ENCODE measurements around the gene DNLZ.
"Not testable (repeated sequence)": the region's sequence is repeated elsewhere in the genome, so short reads cannot be mapped to it uniquely, and the experiment has no call there.

DNLZ gene

GRCh38 chr9:136363106-136363948 lies at the start of gene DNLZ:
TSS of gene DNLZ (minus strand) at chr9:136363744. CDS start at chr9:136363714, 30 bp downstream.
- peak; percentile 63 for DNase-seq (ENCODE audit: low read depth, low spot score)

DNA sequence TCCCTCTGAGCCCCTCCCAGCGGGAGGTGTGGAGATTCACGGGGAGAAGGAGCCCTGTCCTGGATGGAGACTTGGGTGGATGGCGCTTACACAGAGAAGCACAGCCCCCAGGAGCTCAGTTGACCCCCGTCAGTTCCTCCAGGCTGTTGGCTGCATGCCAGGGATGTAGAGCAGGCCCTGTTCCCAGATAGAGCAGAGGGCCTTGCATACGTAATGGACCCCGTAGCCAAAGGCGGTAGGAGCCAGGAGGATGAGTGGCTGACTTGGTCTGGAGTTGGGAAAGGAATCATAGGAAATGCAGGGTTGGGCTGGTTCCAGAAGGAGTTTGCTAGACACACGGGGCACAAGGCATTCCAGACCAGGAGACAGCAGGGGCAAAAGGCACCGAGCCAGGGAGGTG lies 49.4 kb upstream of the DNLZ start:
- DNase-seq (ENCODE audit: low read depth, low spot score), result no peak

DNA sequence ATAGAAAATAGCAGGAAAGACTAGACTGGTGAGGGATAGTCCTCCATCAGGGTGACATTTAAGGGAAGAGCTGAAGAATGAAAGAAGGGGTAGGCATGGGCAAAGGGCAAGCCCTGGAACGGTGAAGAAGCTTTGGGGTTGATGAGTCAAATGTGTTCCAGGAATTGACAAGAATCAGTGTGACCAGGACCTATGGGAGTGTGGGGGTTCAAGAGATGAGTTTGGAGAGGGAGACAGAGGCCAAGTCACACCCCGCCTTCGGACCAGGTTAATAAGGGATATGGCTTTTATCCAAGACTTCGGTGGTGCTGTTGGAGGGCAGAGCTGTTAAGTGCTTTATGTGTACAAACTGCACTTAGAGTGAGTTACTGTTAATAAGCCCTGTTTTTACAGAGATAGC lies 47.8 kb upstream of the DNLZ start:
- no peak for DNase-seq (ENCODE audit: low read depth, low spot score)

DNA sequence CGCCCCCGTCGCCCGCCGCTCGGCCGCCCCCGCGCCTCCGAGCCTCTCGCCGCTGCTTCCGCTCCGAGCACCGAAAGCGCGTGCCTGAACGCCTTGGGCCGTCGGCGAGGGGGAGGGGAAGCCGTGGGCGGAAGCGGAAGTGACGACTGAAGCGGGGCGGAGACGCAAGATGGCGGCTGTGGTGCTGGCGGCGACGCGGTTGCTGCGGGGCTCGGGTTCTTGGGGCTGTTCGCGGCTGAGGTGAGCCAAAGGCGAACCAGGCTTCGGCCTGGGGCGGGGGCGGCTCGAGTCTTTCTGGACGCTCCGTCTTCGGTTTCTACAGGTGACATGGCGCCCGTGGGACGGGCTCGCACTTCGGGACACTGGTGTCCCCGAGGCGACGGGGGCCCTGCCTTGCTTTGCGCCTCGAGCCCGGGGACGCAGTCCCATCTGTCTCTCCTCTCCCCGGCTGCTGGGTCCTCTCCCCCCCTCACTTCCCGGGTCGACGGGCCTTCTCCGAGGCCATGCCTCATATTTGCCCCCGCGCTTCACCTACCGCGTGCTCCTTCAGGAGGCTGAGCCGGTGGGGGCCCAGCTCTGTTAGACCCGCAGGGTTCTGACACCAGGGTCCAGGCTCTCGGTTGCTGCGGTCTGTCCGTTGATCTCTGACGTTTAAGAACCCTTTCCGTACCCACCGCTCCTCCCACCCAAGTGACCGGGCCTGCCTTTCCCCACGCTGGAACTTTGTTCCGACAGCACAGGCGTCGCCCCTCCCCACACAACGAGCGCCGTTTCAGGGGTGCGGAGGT lies 47.1 kb upstream of the DNLZ start, which contains the start of the genes ENTR1 and PMPCA:
Gene ENTR1 (minus strand): TSS at position 115 of the 788 bp plus-strand sequence. CDS start 217 bp downstream, outside the sequence.
Gene PMPCA (plus strand): TSS at position 159 of the 788 bp plus-strand sequence. CDS start 11 bp downstream, at position 170.
- peak; percentile 33 for DNase-seq (ENCODE audit: low read depth, low spot score)

DNA sequence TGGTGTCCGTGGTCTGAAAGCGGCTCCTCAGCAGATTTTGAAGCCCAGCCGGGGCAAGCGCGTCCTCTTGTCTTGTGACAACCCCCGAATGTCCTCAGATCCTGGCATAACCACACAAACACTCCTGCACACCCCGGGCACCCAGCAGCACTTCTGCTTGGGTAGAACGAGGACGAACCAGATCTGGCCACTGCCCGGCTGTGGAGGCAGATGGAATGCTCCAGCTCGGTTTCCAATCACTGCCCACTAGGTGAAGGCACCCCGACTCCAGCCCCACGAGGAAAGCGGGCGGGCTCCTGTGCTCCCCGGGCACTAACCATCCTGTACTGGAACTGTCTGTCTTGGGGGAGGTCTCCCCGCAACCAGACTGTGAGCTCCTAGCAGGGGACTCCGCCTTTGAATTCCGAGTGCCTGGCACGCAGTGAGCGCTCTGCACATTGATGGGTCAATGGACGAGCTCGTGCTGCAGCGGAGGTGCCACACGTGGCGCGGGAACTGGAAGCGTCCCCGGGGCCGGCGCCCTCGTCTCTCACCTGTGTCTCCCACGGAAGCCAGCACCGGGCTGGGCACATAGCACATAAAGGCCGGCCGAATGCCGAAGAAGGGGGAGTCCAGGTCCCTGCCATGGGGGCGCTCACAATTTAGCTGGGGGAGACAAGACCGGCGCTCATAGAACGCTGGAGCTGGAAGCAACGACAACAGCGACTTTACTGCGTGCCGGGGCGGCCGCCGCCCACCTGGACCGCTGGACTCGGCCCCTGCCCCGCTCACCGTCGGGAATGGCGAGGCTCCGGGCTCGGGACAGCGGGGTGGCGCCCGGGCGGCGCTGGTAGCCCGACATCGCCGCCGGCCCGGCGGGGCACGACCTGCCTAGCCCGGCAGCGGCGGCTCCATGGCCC lies 46.3 kb upstream of the DNLZ start:
- no peak for DNase-seq (ENCODE audit: low read depth, low spot score)

GRCh38 chr9:136407911-136408310 lies 44.4 kb upstream of the DNLZ start:
- DNase-seq (ENCODE audit: low read depth, low spot score), result no peak

DNA sequence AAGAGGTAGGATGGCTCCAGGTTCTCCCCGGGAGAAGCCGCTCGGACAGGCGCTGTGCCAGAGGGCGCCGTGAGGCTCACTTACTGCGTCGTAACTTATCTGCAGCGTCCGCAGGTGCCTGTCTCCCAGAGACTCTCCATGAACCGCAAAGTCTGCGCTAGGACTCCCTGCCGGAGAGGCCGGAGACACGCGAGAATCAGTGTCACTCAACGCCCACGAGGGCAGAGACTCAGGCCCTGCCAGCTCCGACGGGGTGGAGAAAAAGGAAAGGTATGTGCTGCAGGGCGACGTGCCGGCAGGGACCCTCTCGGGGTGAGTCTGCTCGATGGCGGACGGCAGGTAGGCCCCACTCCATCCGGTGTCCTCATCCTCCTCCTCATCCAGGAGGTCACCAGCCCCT lies 43.5 kb upstream of the DNLZ start:
- DNase-seq (ENCODE audit: low read depth, low spot score), result not testable (repeated sequence)

DNA sequence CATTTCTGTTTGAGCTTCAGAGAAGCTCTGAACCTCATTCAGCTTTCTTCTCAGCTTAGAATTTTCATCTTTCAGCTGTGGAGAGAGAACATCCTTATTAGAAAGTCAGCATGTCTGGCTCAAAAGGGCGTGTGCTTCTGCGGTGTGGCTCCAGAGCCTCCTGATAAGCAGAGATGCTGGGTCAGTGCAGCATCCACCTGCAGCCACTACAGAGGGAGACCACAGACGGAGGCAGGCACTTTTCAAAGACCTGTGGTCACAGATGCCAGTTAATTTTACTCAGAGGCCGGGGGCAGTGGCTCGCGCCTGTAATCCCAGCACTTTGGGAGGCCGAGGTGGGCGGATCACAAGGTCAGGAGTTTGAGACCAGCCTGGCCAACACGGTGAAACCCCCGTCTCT lies 42.4 kb upstream of the DNLZ start:
- DNase-seq (ENCODE audit: low read depth, low spot score), result not testable (repeated sequence)

DNA sequence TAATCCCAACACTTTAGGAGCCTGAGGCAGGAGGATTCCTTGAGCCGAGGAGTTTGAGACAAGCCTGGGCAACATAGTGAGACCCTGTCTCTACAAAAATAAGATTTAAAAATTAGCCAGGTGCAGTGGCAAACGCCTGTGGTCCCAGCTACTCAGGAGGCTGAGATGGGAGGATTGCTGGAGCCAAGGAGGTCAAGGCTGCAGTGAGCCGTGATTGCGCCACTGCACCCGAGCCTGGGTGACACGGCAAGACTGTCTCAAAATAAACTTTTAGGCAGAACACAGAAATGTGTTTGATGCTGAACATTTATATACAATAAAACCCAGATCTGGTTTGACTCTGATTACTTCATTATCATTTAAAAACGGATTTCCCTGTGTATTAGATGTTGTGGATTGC lies 41.9 kb upstream of the DNLZ start:
- no peak for DNase-seq (ENCODE audit: low read depth, low spot score)

DNA sequence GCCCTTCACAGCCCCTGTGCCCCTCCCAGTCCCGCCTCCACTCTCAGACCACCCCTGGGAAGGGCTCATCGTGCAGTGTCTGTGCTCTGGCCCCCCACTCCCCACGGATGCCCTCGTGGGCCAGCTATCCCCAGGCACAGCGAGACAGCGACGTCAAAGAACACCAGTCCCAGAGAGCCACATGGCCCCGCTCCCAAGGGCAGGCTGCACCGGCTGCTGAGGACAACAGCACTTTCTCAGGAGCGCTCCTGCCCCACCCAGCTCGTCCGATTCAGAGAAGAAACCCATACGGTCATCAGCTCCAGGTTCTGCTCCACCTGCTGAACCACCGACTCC lies 41.2 kb upstream of the DNLZ start:
- no peak for DNase-seq (ENCODE audit: low read depth, low spot score)

DNA sequence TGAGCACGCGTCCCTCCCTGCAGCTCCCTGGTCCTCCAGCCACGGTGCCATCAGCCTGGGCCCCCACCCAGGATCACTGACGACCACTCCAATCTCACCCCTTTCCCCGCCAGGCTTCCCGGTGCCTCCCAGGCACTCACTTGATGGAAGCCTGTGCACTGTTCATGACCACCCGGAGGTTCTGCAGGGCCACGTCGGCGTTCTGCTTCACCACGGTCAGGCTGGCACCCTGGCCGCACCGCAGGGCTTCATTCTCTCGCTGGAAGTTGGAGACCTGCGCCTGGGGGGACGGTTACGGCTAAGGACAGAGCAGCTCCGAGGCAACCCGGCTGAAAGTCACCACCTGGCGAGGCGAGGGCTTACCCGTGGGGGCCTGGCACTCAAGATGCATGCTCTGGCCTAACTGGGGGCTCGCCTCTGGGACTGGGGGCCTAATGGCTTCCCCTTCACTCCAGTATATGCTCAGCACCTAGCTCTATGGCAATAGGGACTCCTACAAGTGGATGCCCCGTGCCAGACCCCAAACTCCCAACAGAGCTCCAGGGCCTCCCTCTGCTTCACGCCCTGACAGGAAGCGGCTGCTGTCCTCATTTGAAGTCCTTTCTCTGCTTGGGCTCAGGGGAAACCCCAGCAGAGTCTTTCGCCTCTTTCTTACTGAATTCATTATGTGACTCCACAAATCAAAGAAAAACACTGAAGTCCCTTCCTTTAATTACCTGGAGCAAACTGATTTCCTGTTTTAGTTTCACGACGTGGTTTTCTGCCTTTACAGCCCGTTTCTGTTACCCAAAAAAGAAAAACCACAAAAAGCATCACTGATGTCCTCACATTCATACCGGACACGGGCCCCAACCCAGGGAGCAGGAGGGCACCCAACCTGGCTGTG lies 40.6 kb upstream of the DNLZ start:
- no peak for DNase-seq (ENCODE audit: low read depth, low spot score)

DNA sequence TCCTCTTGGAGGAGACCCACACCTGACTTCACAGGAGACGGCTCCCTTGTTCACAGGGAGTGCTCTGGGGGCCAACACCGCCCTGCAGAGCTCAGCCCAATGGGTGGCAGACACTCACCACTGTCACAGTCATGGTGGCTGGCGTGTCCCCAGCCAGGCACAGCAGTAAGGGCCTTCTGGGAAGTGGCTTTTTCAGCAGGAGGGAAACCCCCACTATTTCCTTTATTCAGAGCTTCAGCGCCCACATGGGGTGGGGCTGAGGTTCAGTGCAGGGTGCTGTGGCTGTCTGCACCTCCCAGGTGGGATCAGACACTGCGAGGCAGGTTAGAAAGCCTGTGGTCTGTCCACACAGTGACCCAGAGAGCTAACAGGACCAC lies 40.0 kb upstream of the DNLZ start:
- no peak for DNase-seq (ENCODE audit: low read depth, low spot score)

DNA sequence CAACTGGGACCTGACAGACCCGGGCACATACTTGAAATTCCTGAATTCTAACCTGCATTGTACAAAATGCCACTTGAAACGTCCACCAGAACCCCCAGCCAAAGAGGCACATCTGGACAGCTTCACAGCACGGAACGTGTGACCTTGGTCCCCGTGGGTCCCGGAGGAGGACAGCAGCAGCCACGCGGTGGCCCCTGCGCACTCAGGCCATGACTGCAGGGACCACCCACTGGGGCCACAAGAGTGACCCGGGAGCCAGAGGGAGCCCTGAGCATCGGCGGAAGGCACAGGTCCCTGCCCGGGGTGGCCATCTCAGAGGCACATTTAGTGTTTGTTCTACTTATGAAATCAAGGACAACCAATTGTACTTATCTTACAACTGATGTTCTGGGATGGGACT lies 38.5 kb upstream of the DNLZ start:
- no peak for DNase-seq (ENCODE audit: low read depth, low spot score)

DNA sequence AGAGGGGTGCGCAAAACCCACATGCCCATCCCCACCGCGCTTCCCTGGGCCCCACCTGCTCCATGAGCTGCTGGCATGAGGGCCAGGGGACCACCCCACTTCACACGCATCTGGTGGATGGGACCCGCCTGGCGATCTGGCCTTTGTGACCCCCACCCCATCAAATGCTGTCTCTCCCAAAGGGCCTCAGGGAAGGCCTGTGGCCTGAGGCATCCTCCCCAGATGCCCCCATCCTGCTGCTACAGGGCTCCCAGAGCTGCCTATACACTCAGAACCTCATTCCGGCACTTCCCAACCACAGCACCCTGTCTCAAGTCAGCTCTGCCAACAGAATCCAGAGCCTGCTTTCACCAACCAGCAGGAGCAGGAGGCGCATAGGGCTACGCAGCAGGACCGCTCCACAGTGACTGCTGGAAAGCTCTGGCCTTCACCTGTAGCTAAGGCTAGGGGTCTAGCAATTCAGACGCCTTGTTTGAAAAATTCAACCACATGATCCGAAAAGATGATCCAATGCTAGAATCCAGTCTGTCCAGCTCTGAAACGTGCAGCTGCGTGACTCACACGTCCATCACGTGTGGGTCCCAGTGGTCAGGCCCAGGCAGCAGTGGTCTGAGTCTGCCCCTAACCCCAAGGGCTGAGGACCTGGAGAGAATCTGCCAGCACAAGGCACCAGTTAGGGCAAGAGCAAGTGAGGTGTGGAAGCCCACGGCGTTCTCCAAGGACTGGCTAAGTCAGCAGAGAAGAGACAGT lies 37.8 kb upstream of the DNLZ start:
- DNase-seq (ENCODE audit: low read depth, low spot score), result no peak

DNA sequence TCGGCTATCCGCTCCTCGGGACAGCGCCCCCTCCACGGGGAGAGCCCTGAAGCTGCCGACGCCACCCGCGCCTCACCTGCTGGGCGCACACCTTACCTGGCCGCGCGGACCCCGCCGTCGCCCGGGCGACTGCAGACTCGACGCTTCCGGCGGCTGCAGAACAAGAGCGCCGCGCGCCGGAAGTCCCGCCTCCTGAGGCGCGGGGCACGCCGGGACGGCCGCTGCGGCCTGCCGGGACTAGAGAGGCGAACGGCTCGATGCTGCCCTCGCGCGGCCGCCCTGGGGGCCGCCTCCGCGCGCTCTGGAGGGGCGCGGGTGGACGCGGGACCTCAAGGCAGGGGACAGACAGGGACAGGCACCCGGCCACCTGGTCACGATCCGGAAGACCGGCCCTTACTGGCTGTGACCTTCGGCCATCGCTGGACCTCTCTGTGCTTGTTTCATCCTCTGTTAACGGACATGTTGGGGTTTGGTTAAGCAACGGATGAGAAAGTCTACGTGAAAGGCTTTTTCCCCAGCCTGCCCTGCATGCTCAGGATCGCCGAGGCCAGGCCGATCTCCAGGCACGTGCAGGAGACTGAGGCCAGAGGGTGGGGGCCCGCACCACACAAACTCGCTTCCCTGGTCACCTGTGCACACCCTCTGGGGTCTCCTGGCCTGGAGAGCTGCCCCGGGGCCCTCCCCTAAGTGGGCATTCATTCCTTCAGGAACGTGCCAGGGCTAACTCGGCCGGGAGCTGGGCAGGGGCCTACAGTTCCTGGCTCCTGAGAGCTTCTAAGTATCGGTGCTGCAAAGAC lies 36.7 kb upstream of the DNLZ start, which contains the start of gene SNAPC4:
Gene SNAPC4 (minus strand): TSS at position 133 of the 797 bp plus-strand sequence. CDS start 1,742 bp downstream, outside the sequence.
- DNase-seq (ENCODE audit: low read depth, low spot score), result no peak

DNA sequence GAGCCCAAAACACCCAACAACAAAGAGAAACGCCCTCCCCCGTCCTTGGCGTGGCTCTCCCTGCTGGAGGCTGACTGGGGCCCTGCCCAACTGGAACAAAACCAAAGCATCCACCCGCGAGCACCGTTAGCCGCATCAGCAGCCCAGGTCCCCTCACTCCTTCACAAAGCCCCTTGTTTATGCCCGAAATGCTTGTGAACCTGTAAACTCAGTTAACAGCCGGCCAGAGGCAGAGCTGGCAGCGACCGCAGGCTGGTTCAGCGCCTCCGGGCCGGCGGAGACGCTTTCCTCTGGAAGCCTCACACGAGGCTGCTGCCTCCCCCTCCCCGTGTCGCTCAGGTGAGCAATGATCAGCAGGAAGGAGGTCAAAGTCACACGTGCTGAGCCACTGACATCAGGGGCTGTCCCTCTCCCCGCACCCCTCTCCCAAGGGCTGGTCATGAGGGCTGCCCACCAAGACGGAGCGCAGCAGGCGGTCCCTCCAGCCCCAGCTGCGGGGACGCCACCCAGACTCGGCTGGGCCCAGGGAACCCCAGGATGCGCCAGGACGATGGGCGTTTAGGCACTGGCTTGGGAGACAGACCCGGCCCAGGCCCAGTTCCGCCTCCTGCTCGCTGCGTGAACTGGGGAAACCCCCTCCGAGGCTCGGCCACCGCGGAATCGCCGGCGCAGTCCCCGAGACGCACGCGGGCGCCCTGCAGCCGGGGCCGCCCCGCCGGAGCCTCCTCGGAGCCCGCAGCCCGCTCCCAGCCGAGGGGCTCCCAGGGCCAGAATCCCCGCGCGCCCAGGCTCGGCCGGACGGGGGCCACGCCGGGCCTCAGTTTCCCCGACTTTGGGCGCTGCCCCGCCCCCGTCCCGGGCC lies 35.9 kb upstream of the DNLZ start:
- no peak for DNase-seq (ENCODE audit: low read depth, low spot score)

- DNase-seq (ENCODE audit: low read depth, low spot score), result no peak
Measured at GRCh38 chr9:136398286-136398685, 34.7 kb upstream of the DNLZ start.

DNA sequence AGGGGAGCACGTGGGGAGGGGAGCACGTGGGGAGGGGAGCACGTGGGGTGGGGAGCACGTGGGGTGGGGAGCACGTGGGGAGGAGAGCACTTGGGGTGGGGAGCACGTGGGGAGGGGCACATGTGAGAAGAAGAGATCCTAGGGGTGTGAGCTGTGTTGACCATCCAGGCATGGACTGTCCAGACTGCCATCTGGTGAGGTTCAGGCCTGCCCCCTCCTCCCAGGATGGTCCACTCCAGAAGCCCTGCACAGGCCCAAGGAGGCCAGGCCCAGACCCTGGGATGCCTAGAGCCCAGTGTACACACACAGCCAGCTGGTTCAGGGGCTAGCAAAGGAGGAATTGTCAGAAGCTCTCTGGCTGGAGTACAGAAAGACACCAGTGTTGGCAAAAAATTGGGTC lies 34.1 kb upstream of the DNLZ start:
- DNase-seq (ENCODE audit: low read depth, low spot score), result no peak
